ENCODE data around the gene RAB29. TPM values are rescaled to one million over a fixed set of nuclear protein-coding genes. Genes with fewer than 3 reads are reported as not detected.

The RAB29 gene
- total and polyA plus RNA-seq, 9 of the 15 experiments (the other 6 are each of a cell fraction or from before 2014, with no cell fraction given) = 6.3 to 17.6 (median 8.0) TPM

DNA sequence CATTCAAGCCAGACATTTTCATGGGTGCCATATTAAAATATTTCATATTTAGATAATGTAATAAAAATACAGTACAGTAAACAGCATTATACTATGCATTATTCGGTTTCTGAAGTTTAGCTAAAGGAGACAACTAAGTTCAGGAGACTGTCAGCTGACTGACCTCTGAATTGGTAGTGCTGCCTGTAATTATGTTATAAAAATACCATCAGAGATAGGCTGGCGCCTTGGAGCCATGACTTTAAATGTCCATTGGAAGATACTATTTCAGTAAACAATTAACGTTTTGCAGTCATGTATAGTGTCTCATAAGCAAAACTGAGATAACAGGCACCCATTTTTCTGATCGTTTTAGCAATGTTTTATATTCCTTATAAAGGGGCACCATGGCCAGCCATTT lies 11.3 kb upstream of the RAB29 start (continued):
- TF ChIP-seq REST (IDR thresholded peaks at IDR 0.05; ENCODE audit: borderline replicate concordance) = no peak
- no peak for TF ChIP-seq REST (CRISPR knock-in tag; IDR thresholded peaks at IDR 0.05; ENCODE audit: low read depth)

DNA sequence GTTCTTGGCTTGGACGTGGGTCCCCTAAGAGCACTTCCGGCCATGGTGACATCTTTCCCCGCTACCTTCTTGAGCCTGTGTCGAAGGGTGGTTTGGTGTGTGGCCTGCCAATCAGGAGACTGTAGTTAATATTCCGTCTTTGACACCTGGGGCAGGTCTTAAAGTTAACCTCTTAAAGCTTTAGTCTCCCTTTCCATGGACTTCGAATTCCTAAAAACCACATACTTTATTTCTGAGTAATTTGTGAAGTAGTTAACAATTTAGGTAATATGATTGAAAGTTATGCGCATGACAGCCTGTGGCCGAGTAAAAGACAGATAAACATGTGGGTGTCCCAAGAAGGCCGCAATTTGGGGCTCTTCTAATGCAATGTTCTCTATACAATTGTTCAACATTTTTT lies 10.2 kb upstream of the RAB29 start:
- in situ Hi-C loops (cut with MboI) = no loop called here
- FAIRE-seq = no peak
- intact Hi-C loops (cut with micrococcal nuclease) = loop anchor here (5.0 to 10.0 kb wide), 2 partner anchors 128 to 191 kb away; no protein-coding TSS in a partner anchor
- no peak for TF ChIP-seq ZNF785 (CRISPR knock-in tag; IDR thresholded peaks at IDR 0.05)
- TF ChIP-seq, protein P1, sequence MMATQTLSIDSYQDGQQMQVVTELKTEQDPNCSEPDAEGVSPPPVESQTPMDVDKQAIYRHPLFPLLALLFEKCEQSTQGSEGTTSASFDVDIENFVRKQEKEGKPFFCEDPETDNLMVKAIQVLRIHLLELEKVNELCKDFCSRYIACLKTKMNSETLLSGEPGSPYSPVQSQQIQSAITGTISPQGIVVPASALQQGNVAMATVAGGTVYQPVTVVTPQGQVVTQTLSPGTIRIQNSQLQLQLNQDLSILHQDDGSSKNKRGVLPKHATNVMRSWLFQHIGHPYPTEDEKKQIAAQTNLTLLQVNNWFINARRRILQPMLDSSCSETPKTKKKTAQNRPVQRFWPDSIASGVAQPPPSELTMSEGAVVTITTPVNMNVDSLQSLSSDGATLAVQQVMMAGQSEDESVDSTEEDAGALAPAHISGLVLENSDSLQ (IDR thresholded peaks at IDR 0.05) = peak; percentile 35; the same call in 1 of the 2 replicates
- TF ChIP-seq ZBTB11 (CRISPR knock-in tag; IDR thresholded peaks at IDR 0.05) = no peak
- no peak for TF ChIP-seq ZNF133 (CRISPR knock-in tag; IDR thresholded peaks at IDR 0.05)
- TF ChIP-seq ERF (CRISPR knock-in tag; IDR thresholded peaks at IDR 0.05) = no peak
- TF ChIP-seq RB1 (IDR thresholded peaks at IDR 0.05; ENCODE audit: low read depth) = no peak

More for the DNA sequence above, 10.2 kb upstream of the RAB29 start:
- Histone ChIP-seq H3K9me1 (ENCODE audit: control insufficient read depth, insufficient read depth, low read length) (no peaks in the 10 kb centered on the region), H4K20me1 (replicated peaks; ENCODE audit: control insufficient read depth, insufficient read depth, low read length) (no peaks in the 10 kb centered on the region), H3K9ac (ENCODE audit: insufficient read depth in 1 of 2, low read depth in 2 of 2, low read length in 2 of 2) (no peak overlapping the region), H3K9me3 (replicated peaks; ENCODE audit: control insufficient read depth, insufficient read depth, low read depth, low read length) (no peaks in the 10 kb centered on the region), H3K27ac (ENCODE audit: extremely low read depth, low read depth, low read length) (no peak overlapping the region), H2AFZ (ENCODE audit: low read depth, low read length) (peak overlapping the region; percentile 2; the same call in 1 of the 2 replicates), H3K36me3 (ENCODE audit: control insufficient read depth, insufficient read depth, low read length) (peaks cover under 1% of the 10 kb centered on the region; the same call in 1 of the 3 replicates), H3K4me2 (ENCODE audit: insufficient read depth, low read length) (no peak overlapping the region), H3K4me1 (replicated peaks in 1 of 2; ENCODE audit: control insufficient read depth in 2 of 2, insufficient read depth in 2 of 2, low read length in 2 of 2) (peaks cover 7 to 20% of the 10 kb centered on the region in 2 experiments; a peak in 4 of 5 replicates), H3K79me2 (ENCODE audit: control insufficient read depth, insufficient read depth, low read length) (no peaks in the 10 kb centered on the region), H3K27me3 (ENCODE audit: control insufficient read depth in 2 of 2, insufficient read depth in 2 of 2, low read length in 2 of 2) (no peaks in the 10 kb centered on the region; a peak in 1 of 5 replicates), H3K4me3 (no peak overlapping the region)
- no peak for DNase-seq (ENCODE audit: extremely low read depth in 1 of 4, low spot score in 3 of 4)
- no TSS peak for BruUV-seq (replicated peaks)
- WGBS (ENCODE audit: insufficient coverage, low coverage, missing lambda C conversion rate) = 72% methylated on average over 9 of the region's 9 CpGs
- no peak for ATAC-seq
- ChIA-PET CTCF (ENCODE audit: low intra/inter-chr PET ratio) (no interaction called here), POLR2A (interaction anchor here (1.3 to 1.9 kb wide), 2 partner anchors 10 to 36 kb away, joined by 4 to 7 read pairs; partner anchors contain the start of gene RAB29)

Data from K562 (cell line).